Keratinocyte (primary cell): ENCODE data around the gene BTG2. TPM values are rescaled to one million over a fixed set of nuclear protein-coding genes. Genes with fewer than 3 reads are reported as not detected.

ENCODE experiments used
- DNase-seq: peaks from one replicate; pipeline ENCODE4 v3.0.0-alpha.2; 2011; ENCODE audit warnings: low read depth, missing footprints, low spot score
- FAIRE-seq: peaks from 2 replicates; lab custom pipeline; 2011; peaks lifted over from hg19 to GRCh38; lab: Jason Lieb, UNC
- H2AFZ ChIP-seq: 2 replicates; pipeline ENCODE4 v1.6.0; 2012; ENCODE audit warnings: low read length, control low read depth, inconsistent platforms; ENCODE audit not compliant: control insufficient read depth
- H3K27ac ChIP-seq: 2 replicates; pipeline ENCODE4 v1.5.1; 2011; ENCODE audit warnings: low read length; ENCODE audit not compliant: control insufficient read depth, insufficient read depth
- H3K27me3 ChIP-seq: 3 replicates; pipeline ENCODE4 v1.6.0; 2011; ENCODE audit warnings: low read length; ENCODE audit not compliant: control insufficient read depth, insufficient read depth; ENCODE audit errors: extremely low read depth
- H3K36me3 ChIP-seq, 2 experiments: 2 replicates in 1 of 2; 3 replicates in 1 of 2; pipeline ENCODE4 v1.5.1; 2011; ENCODE audit warnings: low read length in 2 of 2, mild to moderate bottlenecking in 1 of 2; ENCODE audit not compliant: control insufficient read depth in 2 of 2, insufficient read depth in 2 of 2; ENCODE audit errors: extremely low read depth in 1 of 2
- H3K4me1 ChIP-seq: 3 replicates; pipeline ENCODE4 v1.5.1; 2011; ENCODE audit warnings: low read length; ENCODE audit not compliant: control insufficient read depth, insufficient read depth; ENCODE audit errors: extremely low read depth
- H3K4me2 ChIP-seq: 3 replicates; pipeline ENCODE4 v1.6.0; 2011; ENCODE audit warnings: low read depth, low read length; ENCODE audit not compliant: control insufficient read depth, insufficient read depth; ENCODE audit errors: extremely low read depth
- H3K4me3 ChIP-seq, 3 experiments: fragments of 200-600 bp in 1 of 3; sonication (generic) in 1 of 3; 2 replicates in 2 of 3; 3 replicates in 1 of 3; pipeline ENCODE4 v1.5.1; 2011 to 2016; ENCODE audit warnings: low read length in 3 of 3, mild to moderate bottlenecking in 3 of 3, control low read depth in 2 of 3, inconsistent platforms in 1 of 3, low read depth in 1 of 3, mixed read lengths in 1 of 3, mixed run types in 1 of 3, moderate library complexity in 1 of 3; ENCODE audit not compliant: control insufficient read depth in 2 of 3, insufficient read depth in 2 of 3; ENCODE audit errors: extremely low read depth in 1 of 3
- H3K79me2 ChIP-seq: 2 replicates; pipeline ENCODE4 v1.6.0; 2012; ENCODE audit warnings: low read length; ENCODE audit not compliant: control insufficient read depth, insufficient read depth
- H3K9ac ChIP-seq: 3 replicates; pipeline ENCODE4 v1.6.0; 2011; ENCODE audit warnings: low read length; ENCODE audit not compliant: control insufficient read depth, insufficient read depth; ENCODE audit errors: extremely low read depth
- H3K9me1 ChIP-seq: 3 replicates; pipeline ENCODE4 v1.6.0; 2011; ENCODE audit warnings: low read length; ENCODE audit not compliant: control insufficient read depth, insufficient read depth; ENCODE audit errors: extremely low read depth
- H3K9me3 ChIP-seq: 2 replicates; pipeline ENCODE4 v1.5.1; 2012; ENCODE audit warnings: low read depth, low read length; ENCODE audit not compliant: control insufficient read depth
- H4K20me1 ChIP-seq: 3 replicates; pipeline ENCODE4 v1.6.0; 2011; ENCODE audit warnings: low read length; ENCODE audit not compliant: control insufficient read depth, insufficient read depth; ENCODE audit errors: extremely low read depth
- CTCF ChIP-seq, 3 experiments: IDR thresholded peaks in 1 of 3; conservative IDR thresholded peaks in 1 of 3; optimal IDR thresholded peaks in 1 of 3; 2 replicates in 2 of 3; 3 replicates in 1 of 3; pipeline versions ENCODE3 to v1.5.1; 2011; ENCODE audit warnings: low read length in 3 of 3, mild to moderate bottlenecking in 3 of 3, moderate library complexity in 2 of 3, control low read depth in 1 of 3, inconsistent platforms in 1 of 3; ENCODE audit not compliant: insufficient read depth in 2 of 3; ENCODE audit errors: extremely low read depth in 1 of 3
- EZH2 ChIP-seq: IDR thresholded peaks from one replicate; pipeline ENCODE4 v1.6.1; 2012; ENCODE audit warnings: inconsistent platforms, mild to moderate bottlenecking, low read length, moderate library complexity
- dilution Hi-C: fragments of 300-500 bp; cut with MboI; formaldehyde crosslinking; loops from one replicate; pipeline ENCODE4 v1.7.0; 2020; ENCODE audit warnings: low sequenced_read_pairs; ENCODE audit not compliant: extremely low pct_ligation_motif_present
- polyA plus RNA-seq, 5 experiments: library from polyadenylated mRNA; depleted of rRNA in 3 of 5; stranded (reverse) in 3 of 5; stranded (forward) in 1 of 5; unstranded in 1 of 5; fragments of >200 nt; gene quantifications; 1 replicate in 1 of 5; 2 replicates in 3 of 5; 3 replicates in 1 of 5; pipeline versions ENCODE4 v1.2.1 to v1.2.3, GENCODE V29; 2011 to 2012; ENCODE audit warnings: missing spikeins in 2 of 5, low read depth in 1 of 5, low replicate concordance in 1 of 5

BTG2 gene
- polyA plus RNA-seq, 1 donor (not counting 4 experiments of a cell fraction or from before 2014, with no cell fraction given) = 117 TPM

DNA sequence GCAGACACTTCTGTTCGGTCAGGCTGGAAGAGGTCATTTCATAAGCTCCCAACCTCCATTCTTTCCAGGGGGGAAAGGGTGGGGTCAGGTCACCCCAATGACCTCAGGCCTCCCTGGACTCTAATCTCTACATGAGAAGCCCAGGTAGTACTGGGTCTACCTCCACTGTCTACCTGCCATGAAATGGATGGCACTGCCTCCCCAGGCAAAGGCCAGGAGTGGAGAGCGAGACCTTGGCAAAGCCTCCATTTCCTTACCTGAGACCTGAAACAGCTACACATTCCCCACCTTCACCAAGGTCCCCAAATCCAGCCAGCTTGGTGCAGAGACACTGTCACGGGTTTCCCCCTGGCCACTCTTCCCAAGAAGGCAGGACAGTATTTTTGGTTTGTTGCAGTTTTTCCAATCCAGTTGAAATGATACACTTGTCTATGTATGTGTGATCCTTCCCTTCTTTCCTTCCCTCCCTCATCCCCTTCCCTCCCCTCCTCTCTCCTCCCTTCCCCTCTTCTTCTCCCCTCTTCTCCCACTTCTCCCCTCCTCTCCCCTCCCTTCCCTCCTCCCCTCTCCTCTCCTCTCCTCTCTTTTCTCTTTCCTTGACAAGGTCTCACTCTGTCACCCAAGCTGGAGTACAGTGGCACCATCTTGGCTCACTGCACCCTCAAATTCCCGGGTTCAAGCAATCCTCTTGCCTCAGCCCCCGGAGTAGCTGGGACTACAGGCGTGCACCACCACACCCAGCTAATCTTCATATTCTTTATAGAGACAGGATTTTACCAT lies 16.1 kb downstream of the BTG2 start:
- Histone ChIP-seq H3K9me3 (no peaks in the 10 kb centered on the region), H3K27ac (no peak overlapping the region), H2AFZ (no peak overlapping the region), H3K9ac (no peak overlapping the region), H4K20me1 (no peaks in the 10 kb centered on the region), H3K27me3 (peaks cover 3% of the 10 kb centered on the region), H3K9me1 (no peaks in the 10 kb centered on the region), H3K79me2 (no peaks in the 10 kb centered on the region), H3K4me2 (no peak overlapping the region), H3K4me1 (peaks cover 13% of the 10 kb centered on the region), H3K36me3 (no peaks in the 10 kb centered on the region), H3K4me3 (no peak overlapping the region)
- no peak for DNase-seq
- no peak for TF ChIP-seq EZH2
- TF ChIP-seq CTCF (optimal IDR thresholded peaks at IDR 0.05 in 1 of 3, IDR thresholded peaks at IDR 0.05 in 1 of 3, conservative IDR thresholded peaks at IDR 0.05 in 1 of 3; ENCODE audit: extremely low read depth in 1 of 3, insufficient read depth in 2 of 3, low read length in 3 of 3) = no peak
- dilution Hi-C loops = no loop called here
- no peak for FAIRE-seq

DNA sequence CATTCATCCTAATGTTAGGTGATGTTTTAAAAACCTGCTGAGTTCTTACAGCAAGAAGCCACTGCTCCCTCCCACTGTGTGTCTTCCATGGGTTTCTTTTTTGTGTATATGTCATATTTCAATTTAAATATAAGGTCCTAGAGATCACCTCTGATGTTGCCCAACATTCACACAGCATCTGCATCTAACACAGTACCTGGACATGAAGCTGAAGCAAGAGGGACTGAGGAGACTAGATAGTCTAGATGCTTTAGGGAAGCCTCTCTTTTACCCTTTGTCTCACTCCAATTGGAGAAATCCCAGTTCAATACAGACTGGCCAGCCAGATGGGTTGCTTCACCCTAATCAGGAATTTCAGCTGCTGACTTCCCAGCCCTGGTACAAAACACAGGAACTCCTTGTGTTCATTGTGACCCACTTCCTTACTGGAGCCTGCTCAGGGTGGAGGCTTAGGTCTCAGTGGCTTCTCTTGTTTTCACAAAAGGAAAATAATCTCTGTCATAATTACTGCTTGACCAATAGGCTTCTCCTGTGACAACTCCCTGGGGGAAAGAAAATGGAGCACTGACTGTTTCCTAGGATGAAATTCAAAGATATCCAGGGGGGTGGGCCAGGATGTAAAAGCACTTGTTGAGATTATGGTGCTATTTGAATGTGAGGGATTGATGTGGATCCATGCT lies 17.3 kb downstream of the BTG2 start:
- no peak for DNase-seq
- dilution Hi-C loops = no loop called here
- Histone ChIP-seq H3K4me2 (no peak overlapping the region), H3K36me3 (no peaks in the 10 kb centered on the region), H3K79me2 (no peaks in the 10 kb centered on the region), H3K4me1 (peaks cover 20% of the 10 kb centered on the region), H2AFZ (no peak overlapping the region), H3K9ac (no peak overlapping the region), H3K4me3 (no peak overlapping the region), H3K9me1 (no peaks in the 10 kb centered on the region), H3K27me3 (peaks cover 3% of the 10 kb centered on the region), H3K9me3 (no peaks in the 10 kb centered on the region), H3K27ac (no peak overlapping the region), H4K20me1 (no peaks in the 10 kb centered on the region)
- no peak for FAIRE-seq
- TF ChIP-seq CTCF (optimal IDR thresholded peaks at IDR 0.05 in 1 of 3, IDR thresholded peaks at IDR 0.05 in 1 of 3, conservative IDR thresholded peaks at IDR 0.05 in 1 of 3; ENCODE audit: extremely low read depth in 1 of 3, insufficient read depth in 2 of 3, low read length in 3 of 3) (no peak), EZH2 (no peak)
